CD14-positive monocyte (primary cell): Measurements from ENCODE around the gene RPTOR. TPM values are rescaled to one million over a fixed set of nuclear protein-coding genes. Genes with fewer than 3 reads are reported as not detected.

ENCODE experiments used
- DNase-seq, 3 donors: peaks; one replicate each; pipeline ENCODE4 v3.0.0-alpha.2; 2011 to 2022
- H2AFZ ChIP-seq: 2 replicates; pipeline ENCODE4 v1.6.0; 2012; ENCODE audit warnings: mild to moderate bottlenecking, low read depth, low read length, inconsistent platforms; ENCODE audit not compliant: insufficient read depth, poor library complexity, severe bottlenecking
- H3K27ac ChIP-seq, 2 donors: 1 replicate in 1 of 2; 2 replicates in 1 of 2; pipeline ENCODE4 v1.5.1; 2012 to 2013; ENCODE audit warnings: low read length in 2 of 2, control low read depth in 1 of 2, inconsistent platforms in 1 of 2, low read depth in 1 of 2, mild to moderate bottlenecking in 1 of 2
- H3K27me3 ChIP-seq, 2 donors: one replicate each; pipeline versions ENCODE4 v1.6.0 to v1.6.1; 2011 to 2013; ENCODE audit warnings: low read length in 2 of 2; ENCODE audit not compliant: control insufficient read depth in 2 of 2, insufficient read depth in 2 of 2
- H3K36me3 ChIP-seq, 2 donors: replicated peaks in 1 of 2; 1 replicate in 1 of 2; 2 replicates in 1 of 2; pipeline versions ENCODE4 v1.5.1 to v1.6.1; 2012 to 2013; ENCODE audit warnings: low read length in 2 of 2, control low read depth in 1 of 2, inconsistent platforms in 1 of 2, mild to moderate bottlenecking in 1 of 2; ENCODE audit not compliant: insufficient read depth in 2 of 2, control insufficient read depth in 1 of 2
- H3K4me1 ChIP-seq, 2 donors: 1 replicate in 1 of 2; 2 replicates in 1 of 2; pipeline versions ENCODE4 v1.5.1 to v1.6.1; 2012 to 2013; ENCODE audit warnings: low read length in 2 of 2, control low read depth in 1 of 2, inconsistent platforms in 1 of 2, mild to moderate bottlenecking in 1 of 2, moderate library complexity in 1 of 2; ENCODE audit not compliant: insufficient read depth in 2 of 2, control insufficient read depth in 1 of 2
- H3K4me2 ChIP-seq: replicated peaks from 2 replicates; pipeline ENCODE3; 2012; ENCODE audit warnings: low read length, moderate library complexity, mild to moderate bottlenecking; ENCODE audit not compliant: poor library complexity, severe bottlenecking; ENCODE audit errors: extremely low read depth
- H3K4me3 ChIP-seq, 3 experiments: fragments of 200-600 bp in 1 of 3; sonication (generic) in 1 of 3; replicated peaks in 1 of 3; 1 replicate in 2 of 3; 2 replicates in 1 of 3; pipeline ENCODE4 v1.5.1; 2011 to 2013; ENCODE audit warnings: low read length in 3 of 3, mild to moderate bottlenecking in 3 of 3, control low read depth in 2 of 3, low read depth in 2 of 3, inconsistent platforms in 1 of 3, moderate library complexity in 1 of 3
- H3K79me2 ChIP-seq: 2 replicates; pipeline ENCODE4 v1.6.0; 2012; ENCODE audit warnings: mild to moderate bottlenecking, control low read depth, inconsistent platforms, low read length, moderate library complexity; ENCODE audit not compliant: insufficient read depth
- H3K9ac ChIP-seq: 2 replicates; pipeline ENCODE4 v1.6.0; 2017; ENCODE audit warnings: low read length, mild to moderate bottlenecking; ENCODE audit not compliant: insufficient read depth, poor library complexity, severe bottlenecking
- H3K9me3 ChIP-seq, 2 donors: replicated peaks in 1 of 2; 1 replicate in 1 of 2; 2 replicates in 1 of 2; pipeline versions ENCODE4 v1.5.1 to v1.6.1; 2012 to 2013; ENCODE audit warnings: low read length in 2 of 2, control low read depth in 1 of 2; ENCODE audit not compliant: control insufficient read depth in 1 of 2, insufficient read depth in 1 of 2
- H4K20me1 ChIP-seq: 2 replicates; pipeline ENCODE4 v1.6.0; 2012; ENCODE audit warnings: mild to moderate bottlenecking, low read length, control low read depth, moderate library complexity; ENCODE audit not compliant: insufficient read depth
- H3K27ac Mint-ChIP-seq, 7 donors: one replicate each; pipeline ENCODE4 v1.8.0; 2020; ENCODE audit warnings: mild to moderate bottlenecking in 7 of 7, mixed read lengths in 7 of 7, moderate library complexity in 6 of 7, inconsistent platforms in 2 of 7
- H3K27me3 Mint-ChIP-seq, 3 donors: one replicate each; pipeline ENCODE4 v1.8.0; 2021 to 2022; ENCODE audit warnings: low read depth in 3 of 3, mild to moderate bottlenecking in 3 of 3, mixed read lengths in 3 of 3, moderate library complexity in 3 of 3, inconsistent platforms in 1 of 3
- H3K36me3 Mint-ChIP-seq, 2 donors: one replicate each; pipeline ENCODE4 v1.8.0; 2020; ENCODE audit warnings: mixed read lengths in 2 of 2, inconsistent platforms in 1 of 2, mild to moderate bottlenecking in 1 of 2
- H3K4me1 Mint-ChIP-seq: one replicate; pipeline ENCODE4 v1.8.0; 2020; ENCODE audit warnings: mild to moderate bottlenecking, mixed read lengths
- H3K4me3 Mint-ChIP-seq, 2 donors: one replicate each; pipeline ENCODE4 v1.8.0; 2020; ENCODE audit warnings: mild to moderate bottlenecking in 2 of 2, mixed read lengths in 2 of 2, moderate library complexity in 1 of 2
- H3K9me3 Mint-ChIP-seq, 7 donors: one replicate each; pipeline ENCODE4 v1.8.0; 2020 to 2022; ENCODE audit warnings: mixed read lengths in 7 of 7, mild to moderate bottlenecking in 6 of 7, moderate library complexity in 6 of 7, inconsistent platforms in 2 of 7
- CTCF ChIP-seq: fragments of 200-600 bp; IDR thresholded peaks from one replicate; pipeline ENCODE4 v1.8.0; 2022; ENCODE audit warnings: antibody characterized with exemption, mild to moderate bottlenecking
- WGBS: methylation state at CpG from one replicate; pipeline ENCODE4 v1.1.5; 2013; ENCODE audit warnings: missing lambda C conversion rate; ENCODE audit not compliant: insufficient coverage; 5-methylcytosine and 5-hydroxymethylcytosine counted together
- intact Hi-C, 2 donors: fragments of 100-400 bp; cut with micrococcal nuclease; formaldehyde crosslinking; loops; one replicate each; pipeline versions ENCODE4 v1.15.0 to v1.15.1; 2023
- polyA plus RNA-seq, 3 donors: library from polyadenylated mRNA; depleted of rRNA in 1 of 3; unstranded in 2 of 3; stranded (reverse) in 1 of 3; fragments of 300-500 nt in 2 of 3; fragments of >200 nt in 1 of 3; fragmentation: Illumina TruSeq in 2 of 3; gene quantifications; 1 replicate in 2 of 3; 2 replicates in 1 of 3; pipeline ENCODE4 v1.2.3, GENCODE V29; 2012 to 2021

RPTOR gene
- polyA plus RNA-seq, 3 donors, result 1.1 to 8.7 (median 2.6) TPM

- DNase-seq, result no peak
- no peak overlapping the region for H2AFZ ChIP-seq
- H4K20me1 ChIP-seq, result no peaks in the 10 kb centered on the region
- H3K9me3 Mint-ChIP-seq, result peaks cover 2 to 11% (median 5%) of the 10 kb centered on the region in 7 donors
- no peaks in the 10 kb centered on the region for H3K27me3 ChIP-seq
- H3K36me3 ChIP-seq, result peaks cover 7 to 26% of the 10 kb centered on the region in 2 donors
- no peak overlapping the region for H3K4me3 Mint-ChIP-seq
- H3K27ac Mint-ChIP-seq, result peak overlapping the region in 3 of 7 donors; percentile 36 to 64 (median 50)
- TF ChIP-seq CTCF, result no peak
- H3K4me2 ChIP-seq, result no peak overlapping the region
- no peak overlapping the region for H3K4me3 ChIP-seq
- peaks cover 0 to 5% of the 10 kb centered on the region in 2 donors for H3K9me3 ChIP-seq
- H3K27ac ChIP-seq, result no peak overlapping the region
- no peaks in the 10 kb centered on the region for H3K4me1 ChIP-seq
- H3K9ac ChIP-seq, result no peak overlapping the region
- 99% methylated on average over 11 of the region's 18 CpGs for WGBS
- no peaks in the 10 kb centered on the region for H3K79me2 ChIP-seq
- peaks cover 0 to 3% (median 0%) of the 10 kb centered on the region in 3 donors for H3K27me3 Mint-ChIP-seq
- H3K36me3 Mint-ChIP-seq, result peaks cover 38 to 55% of the 10 kb centered on the region in 2 donors
- intact Hi-C loops, result no loop called here
- H3K4me1 Mint-ChIP-seq, result no peaks in the 10 kb centered on the region
Observed at GRCh38 chr17:80797741-80798594, 253.3 kb downstream of the RPTOR start.

GRCh38 chr17:80798595-80799537 is 254.2 kb downstream of the RPTOR start:
- H3K4me3 ChIP-seq, result no peak overlapping the region
- Mint-ChIP-seq H3K36me3 (peaks cover 36 to 48% of the 10 kb centered on the region in 2 donors), H3K27me3 (peaks cover 0 to 3% (median 0%) of the 10 kb centered on the region in 3 donors), H3K4me1 (no peaks in the 10 kb centered on the region), H3K9me3 (peaks cover 2 to 11% (median 5%) of the 10 kb centered on the region in 7 donors), H3K4me3 (no peak overlapping the region), H3K27ac (peak overlapping the region in 2 of 7 donors; percentile 27 to 64)
- peaks cover 0 to 5% of the 10 kb centered on the region in 2 donors for H3K9me3 ChIP-seq
- no peaks in the 10 kb centered on the region for H4K20me1 ChIP-seq
- DNase-seq, result no peak
- H3K4me1 ChIP-seq, result no peaks in the 10 kb centered on the region
- H3K9ac ChIP-seq, result no peak overlapping the region
- H3K4me2 ChIP-seq, result no peak overlapping the region
- peaks cover 2 to 19% of the 10 kb centered on the region in 2 donors for H3K36me3 ChIP-seq
- WGBS, result 92% methylated on average over 13 of the region's 25 CpGs
- intact Hi-C loops, result no loop called here
- H3K27me3 ChIP-seq, result no peaks in the 10 kb centered on the region
- no peak overlapping the region for H3K27ac ChIP-seq
- H2AFZ ChIP-seq, result no peak overlapping the region
- TF ChIP-seq CTCF, result no peak
- H3K79me2 ChIP-seq, result no peaks in the 10 kb centered on the region
